ENCODE measurements around the gene RNF144B.

DNA sequence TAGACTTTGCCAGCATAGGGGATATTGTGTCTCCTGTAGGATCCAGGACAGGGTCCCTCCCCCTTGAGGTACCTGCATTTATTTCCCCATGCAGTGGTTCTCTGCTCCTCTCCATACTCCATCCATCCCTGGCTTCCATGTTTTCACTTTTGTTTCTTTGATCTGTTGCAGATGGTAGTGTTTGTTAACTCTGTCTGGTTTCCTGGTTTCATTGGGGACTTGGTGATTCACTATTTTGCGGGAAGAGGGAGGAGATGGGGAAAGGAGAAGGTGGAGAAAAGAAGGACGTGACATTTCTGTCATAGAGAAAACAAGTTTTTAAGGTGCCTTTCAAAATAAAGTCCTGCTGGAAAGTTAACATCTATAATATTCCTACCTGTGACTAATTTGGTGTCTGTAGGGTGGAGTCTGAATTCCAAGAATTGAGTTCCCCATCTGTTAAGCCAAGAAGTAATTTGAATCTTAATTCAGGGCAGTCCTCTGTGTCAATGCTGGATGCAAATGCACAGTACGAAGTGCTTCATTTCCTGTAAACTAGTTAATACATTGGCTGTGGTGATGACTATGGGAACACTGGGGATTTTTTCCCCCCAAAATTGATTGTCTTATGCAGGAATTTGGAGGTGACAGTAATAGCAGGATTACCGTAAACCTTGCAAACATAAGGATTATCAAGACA lies 6.9 kb upstream of the RNF144B start:
- TF ChIP-seq, protein P1, sequence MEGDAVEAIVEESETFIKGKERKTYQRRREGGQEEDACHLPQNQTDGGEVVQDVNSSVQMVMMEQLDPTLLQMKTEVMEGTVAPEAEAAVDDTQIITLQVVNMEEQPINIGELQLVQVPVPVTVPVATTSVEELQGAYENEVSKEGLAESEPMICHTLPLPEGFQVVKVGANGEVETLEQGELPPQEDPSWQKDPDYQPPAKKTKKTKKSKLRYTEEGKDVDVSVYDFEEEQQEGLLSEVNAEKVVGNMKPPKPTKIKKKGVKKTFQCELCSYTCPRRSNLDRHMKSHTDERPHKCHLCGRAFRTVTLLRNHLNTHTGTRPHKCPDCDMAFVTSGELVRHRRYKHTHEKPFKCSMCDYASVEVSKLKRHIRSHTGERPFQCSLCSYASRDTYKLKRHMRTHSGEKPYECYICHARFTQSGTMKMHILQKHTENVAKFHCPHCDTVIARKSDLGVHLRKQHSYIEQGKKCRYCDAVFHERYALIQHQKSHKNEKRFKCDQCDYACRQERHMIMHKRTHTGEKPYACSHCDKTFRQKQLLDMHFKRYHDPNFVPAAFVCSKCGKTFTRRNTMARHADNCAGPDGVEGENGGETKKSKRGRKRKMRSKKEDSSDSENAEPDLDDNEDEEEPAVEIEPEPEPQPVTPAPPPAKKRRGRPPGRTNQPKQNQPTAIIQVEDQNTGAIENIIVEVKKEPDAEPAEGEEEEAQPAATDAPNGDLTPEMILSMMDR (IDR thresholded peaks at IDR 0.05): no peak
- TF ChIP-seq, protein P2, sequence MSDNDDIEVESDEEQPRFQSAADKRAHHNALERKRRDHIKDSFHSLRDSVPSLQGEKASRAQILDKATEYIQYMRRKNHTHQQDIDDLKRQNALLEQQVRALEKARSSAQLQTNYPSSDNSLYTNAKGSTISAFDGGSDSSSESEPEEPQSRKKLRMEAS (CRISPR knock-in tag; IDR thresholded peaks at IDR 0.05): no peak
- TF ChIP-seq GABPB1 (CRISPR knock-in tag; IDR thresholded peaks at IDR 0.05) (no peak), ZNF263 (CRISPR knock-in tag; IDR thresholded peaks at IDR 0.05; ENCODE audit: low read depth) (no peak), JUN (CRISPR knock-in tag; IDR thresholded peaks at IDR 0.05) (no peak), CREB1 (CRISPR knock-in tag; IDR thresholded peaks at IDR 0.05) (no peak)
- TF ChIP-seq, protein P3, sequence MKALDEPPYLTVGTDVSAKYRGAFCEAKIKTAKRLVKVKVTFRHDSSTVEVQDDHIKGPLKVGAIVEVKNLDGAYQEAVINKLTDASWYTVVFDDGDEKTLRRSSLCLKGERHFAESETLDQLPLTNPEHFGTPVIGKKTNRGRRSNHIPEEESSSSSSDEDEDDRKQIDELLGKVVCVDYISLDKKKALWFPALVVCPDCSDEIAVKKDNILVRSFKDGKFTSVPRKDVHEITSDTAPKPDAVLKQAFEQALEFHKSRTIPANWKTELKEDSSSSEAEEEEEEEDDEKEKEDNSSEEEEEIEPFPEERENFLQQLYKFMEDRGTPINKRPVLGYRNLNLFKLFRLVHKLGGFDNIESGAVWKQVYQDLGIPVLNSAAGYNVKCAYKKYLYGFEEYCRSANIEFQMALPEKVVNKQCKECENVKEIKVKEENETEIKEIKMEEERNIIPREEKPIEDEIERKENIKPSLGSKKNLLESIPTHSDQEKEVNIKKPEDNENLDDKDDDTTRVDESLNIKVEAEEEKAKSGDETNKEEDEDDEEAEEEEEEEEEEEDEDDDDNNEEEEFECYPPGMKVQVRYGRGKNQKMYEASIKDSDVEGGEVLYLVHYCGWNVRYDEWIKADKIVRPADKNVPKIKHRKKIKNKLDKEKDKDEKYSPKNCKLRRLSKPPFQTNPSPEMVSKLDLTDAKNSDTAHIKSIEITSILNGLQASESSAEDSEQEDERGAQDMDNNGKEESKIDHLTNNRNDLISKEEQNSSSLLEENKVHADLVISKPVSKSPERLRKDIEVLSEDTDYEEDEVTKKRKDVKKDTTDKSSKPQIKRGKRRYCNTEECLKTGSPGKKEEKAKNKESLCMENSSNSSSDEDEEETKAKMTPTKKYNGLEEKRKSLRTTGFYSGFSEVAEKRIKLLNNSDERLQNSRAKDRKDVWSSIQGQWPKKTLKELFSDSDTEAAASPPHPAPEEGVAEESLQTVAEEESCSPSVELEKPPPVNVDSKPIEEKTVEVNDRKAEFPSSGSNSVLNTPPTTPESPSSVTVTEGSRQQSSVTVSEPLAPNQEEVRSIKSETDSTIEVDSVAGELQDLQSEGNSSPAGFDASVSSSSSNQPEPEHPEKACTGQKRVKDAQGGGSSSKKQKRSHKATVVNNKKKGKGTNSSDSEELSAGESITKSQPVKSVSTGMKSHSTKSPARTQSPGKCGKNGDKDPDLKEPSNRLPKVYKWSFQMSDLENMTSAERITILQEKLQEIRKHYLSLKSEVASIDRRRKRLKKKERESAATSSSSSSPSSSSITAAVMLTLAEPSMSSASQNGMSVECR (CRISPR knock-in tag; IDR thresholded peaks at IDR 0.05; ENCODE audit: borderline replicate concordance): no peak

Data from WTC11 (cell line).